ENCODE results near the gene STX7. TPM values are rescaled to one million over a fixed set of nuclear protein-coding genes. Genes with fewer than 3 reads are reported as not detected.

STX7 gene
- polyA plus RNA-seq, 2 of the 4 experiments (the other 2 are of a cell fraction): 19.2 to 29.5 TPM

- no peak for FAIRE-seq
- H3K9me3 ChIP-seq: no peaks in the 10 kb centered on the region
- ChIA-PET POLR2A (no interaction called here), CTCF (interaction anchor here (1.0 to 13.0 kb wide), 3 partner anchors 194 to 575 kb away, joined by 3 to 136 read pairs (median 3); no protein-coding TSS in a partner anchor)
- no peak overlapping the region for H3K4me2 ChIP-seq
- ATAC-seq: no peak
- TF ChIP-seq RFX5 (IDR thresholded peaks at IDR 0.05) (no peak), RAD21 (conservative IDR thresholded peaks at IDR 0.05 in 1 of 2, IDR thresholded peaks at IDR 0.05 in 1 of 2) (no peak), CBX2 (IDR thresholded peaks at IDR 0.05; ENCODE audit: borderline replicate concordance, low read depth) (no peak), REST (IDR thresholded peaks at IDR 0.05) (no peak), ZSCAN20 (CRISPR knock-in tag; IDR thresholded peaks at IDR 0.05) (no peak), PHF8 (IDR thresholded peaks at IDR 0.05; ENCODE audit: borderline replicate concordance, low read depth) (no peak), EHF (CRISPR knock-in tag; IDR thresholded peaks at IDR 0.05) (no peak), POLR2AphosphoS2 (conservative IDR thresholded peaks at IDR 0.05; ENCODE audit: low read length) (no peak), TFCP2L1 (CRISPR knock-in tag; IDR thresholded peaks at IDR 0.05) (no peak), E2F6 (IDR thresholded peaks at IDR 0.05; ENCODE audit: borderline replicate concordance, low read depth) (no peak), JUNB (IDR thresholded peaks at IDR 0.05) (no peak)
- H3K27ac ChIP-seq: no peak overlapping the region
- H3K4me1 ChIP-seq: no peaks in the 10 kb centered on the region
- DNase-seq (ENCODE audit: low read depth in 1 of 2, low spot score in 1 of 2): no peak
- no peak overlapping the region for H3K4me3 ChIP-seq
- WGBS (ENCODE audit: missing lambda C conversion rate): 81% methylated on average over 6 of the region's 6 CpGs
Observed at GRCh38 chr6:132490024-132490423, 22.9 kb downstream of the STX7 start.

GRCh38 chr6:132489376-132489775 lies 23.5 kb downstream of the STX7 start:
- POLR2A ChIA-PET: no interaction called here
- no peak for TF ChIP-seq ZC3H11A (IDR thresholded peaks at IDR 0.05)
- no peak for TF ChIP-seq ATOH8 (CRISPR knock-in tag; IDR thresholded peaks at IDR 0.05; ENCODE audit: low read depth)
- TF ChIP-seq RCOR1 (IDR thresholded peaks at IDR 0.05; ENCODE audit: low read depth, low read length): no peak
- no peak for TF ChIP-seq BHLHE40 (IDR thresholded peaks at IDR 0.05; ENCODE audit: low read depth, low read length)
- no peak for TF ChIP-seq HDAC2 (IDR thresholded peaks at IDR 0.05)
- TF ChIP-seq PHF8 (IDR thresholded peaks at IDR 0.05; ENCODE audit: borderline replicate concordance, low read depth): no peak
- TF ChIP-seq ELK1 (IDR thresholded peaks at IDR 0.05; ENCODE audit: low read depth, low read length): no peak
- no peak for TF ChIP-seq ZFP36 (IDR thresholded peaks at IDR 0.05; ENCODE audit: borderline replicate concordance, partially characterized antibody)
- no peak for TF ChIP-seq MAZ (IDR thresholded peaks at IDR 0.05; ENCODE audit: borderline replicate concordance, low read depth, low read length)
- Histone ChIP-seq H3K27ac (no peak overlapping the region), H3K4me3 (no peak overlapping the region), H3K4me2 (no peak overlapping the region), H3K4me1 (no peaks in the 10 kb centered on the region), H3K9me3 (no peaks in the 10 kb centered on the region)
- CTCF ChIA-PET: interaction anchor here (1.0 to 13.0 kb wide), 3 partner anchors 194 to 574 kb away, joined by 3 to 136 read pairs (median 3); no protein-coding TSS in a partner anchor
- no peak for ATAC-seq
- WGBS (ENCODE audit: missing lambda C conversion rate): 85% methylated on average over 4 of the region's 4 CpGs
- FAIRE-seq: no peak
- DNase-seq (ENCODE audit: low read depth in 1 of 2, low spot score in 1 of 2): no peak

Data from A549 (cell line).